Esophagus (tissue), 2 donors: ENCODE measurements around the gene ARID1B. TPM values are rescaled to one million over a fixed set of nuclear protein-coding genes. Genes with fewer than 3 reads are reported as not detected.

Experiments used
- H3K27ac ChIP-seq, 2 donors: one replicate each; pipeline ENCODE4 v1.5.1; 2013; ENCODE audit warnings: low read depth in 2 of 2, mild to moderate bottlenecking in 2 of 2, inconsistent platforms in 1 of 2, low read length in 1 of 2, moderate library complexity in 1 of 2
- H3K27me3 ChIP-seq, 2 donors: one replicate each; pipeline ENCODE4 v1.6.1; 2013; ENCODE audit warnings: low read length in 2 of 2, control low read depth in 1 of 2, mild to moderate bottlenecking in 1 of 2; ENCODE audit not compliant: insufficient read depth in 2 of 2, control insufficient read depth in 1 of 2
- H3K36me3 ChIP-seq, 2 donors: one replicate each; pipeline ENCODE4 v1.6.1; 2013; ENCODE audit warnings: low read length in 1 of 2; ENCODE audit not compliant: control insufficient read depth in 2 of 2, insufficient read depth in 2 of 2
- H3K4me1 ChIP-seq, 2 donors: one replicate each; pipeline ENCODE4 v1.6.1; 2013; ENCODE audit warnings: low read length in 1 of 2; ENCODE audit not compliant: control insufficient read depth in 2 of 2, insufficient read depth in 2 of 2
- H3K4me3 ChIP-seq, 2 donors: one replicate each; pipeline ENCODE4 v1.5.1; 2013; ENCODE audit warnings: low read length in 2 of 2, mild to moderate bottlenecking in 2 of 2, low read depth in 1 of 2, moderate library complexity in 1 of 2
- H3K9me3 ChIP-seq, 2 donors: one replicate each; pipeline ENCODE4 v1.6.1; 2013; ENCODE audit warnings: mild to moderate bottlenecking in 2 of 2, low read depth in 1 of 2, low read length in 1 of 2, moderate library complexity in 1 of 2; ENCODE audit not compliant: control insufficient read depth in 2 of 2, insufficient read depth in 1 of 2
- WGBS, 2 donors: extraction: QIAGEN DNeasy Blood & Tissue Kit; methylation state at CpG; one replicate each; pipeline ENCODE4 v1.1.7; 2013; 5-methylcytosine and 5-hydroxymethylcytosine counted together
- polyA plus RNA-seq, 2 donors: library from polyadenylated mRNA; stranded (reverse); fragments of 200-250 nt; gene quantifications; one replicate each; pipeline ENCODE4 v1.2.3, GENCODE V29; 2013
- donor health status: healthy with polysubstance abuse.
- donor health status: Bipolar disorder and iron deficiency.

Gene ARID1B
- polyA plus RNA-seq, 2 donors, result 15.9 to 16.1 TPM

GRCh38 chr6:157223511-157223910 lies 446.3 kb downstream of the ARID1B start:
- Histone ChIP-seq H3K4me1 (peaks cover 3 to 27% of the 10 kb centered on the region in 2 donors), H3K27ac (no peak overlapping the region), H3K4me3 (no peak overlapping the region), H3K36me3 (no peaks in the 10 kb centered on the region), H3K9me3 (no peaks in the 10 kb centered on the region), H3K27me3 (no peaks in the 10 kb centered on the region)
- 91% methylated on average over 15 of the region's 15 CpGs for WGBS, 2 donors

- Histone ChIP-seq H3K36me3 (no peaks in the 10 kb centered on the region), H3K27me3 (no peaks in the 10 kb centered on the region), H3K27ac (no peak overlapping the region), H3K4me3 (no peak overlapping the region), H3K9me3 (no peaks in the 10 kb centered on the region), H3K4me1 (peaks cover 3 to 28% of the 10 kb centered on the region in 2 donors)
- 93% methylated on average over 33 of the region's 33 CpGs for WGBS, 2 donors
Observed at GRCh38 chr6:157224178-157224950, 447.2 kb downstream of the ARID1B start.

DNA sequence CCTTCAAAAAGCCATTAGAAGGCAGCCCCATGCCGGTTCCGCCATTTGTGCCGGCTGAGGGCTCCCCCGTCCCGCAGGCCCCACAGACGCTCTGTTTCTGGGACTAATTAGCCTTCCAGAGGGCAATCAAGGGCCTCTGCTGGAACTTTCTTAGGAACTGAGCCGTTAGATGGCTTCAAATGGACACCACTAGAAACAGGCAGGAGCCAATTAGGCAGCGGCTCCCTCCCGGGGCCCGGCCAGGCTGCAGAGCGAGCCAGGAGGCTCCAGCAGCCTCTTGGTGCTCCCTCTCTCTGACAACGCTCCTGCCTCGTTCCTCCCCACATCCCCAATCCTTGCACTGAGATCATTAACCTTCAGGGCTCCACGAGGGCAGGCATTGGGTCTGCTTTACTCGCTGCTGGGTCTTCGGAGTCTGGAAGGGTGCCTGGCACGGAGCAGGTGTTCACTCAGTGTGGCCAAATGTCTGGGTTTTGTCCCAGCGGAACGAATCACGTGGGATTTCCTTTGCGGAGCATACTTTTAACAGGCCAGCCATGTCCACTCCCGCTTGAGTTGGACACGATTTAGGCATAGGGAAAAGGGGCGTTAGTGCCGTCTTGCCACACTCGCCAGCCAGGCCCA lies 447.9 kb downstream of the ARID1B start:
- Histone ChIP-seq H3K4me3 (no peak overlapping the region), H3K9me3 (no peaks in the 10 kb centered on the region), H3K27me3 (no peaks in the 10 kb centered on the region), H3K36me3 (no peaks in the 10 kb centered on the region), H3K27ac (peak overlapping the region; percentile 31 to 38), H3K4me1 (peaks cover 3 to 28% of the 10 kb centered on the region in 2 donors)
- 94% methylated on average over 26 of the region's 26 CpGs for WGBS, 2 donors

DNA sequence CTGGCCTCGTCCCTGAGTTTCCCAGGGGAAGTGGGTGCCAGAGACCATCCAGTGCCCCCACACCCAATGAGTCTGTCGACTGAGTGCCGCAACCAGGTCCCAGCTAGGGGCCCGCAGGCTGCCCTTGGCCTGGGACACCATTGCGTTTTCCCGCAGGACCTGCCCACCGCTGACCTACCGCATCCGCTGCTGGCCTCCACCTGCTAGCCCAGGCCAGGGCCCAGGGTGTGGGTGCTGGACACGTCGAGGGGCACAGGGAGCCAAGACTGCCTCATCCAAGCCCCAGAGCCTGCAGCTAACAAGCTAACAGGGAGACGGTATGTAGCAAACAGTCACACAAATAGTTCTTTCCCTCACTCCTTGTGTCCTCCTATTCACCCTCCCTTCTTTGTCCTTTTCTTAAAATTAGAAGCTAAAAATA lies 448.4 kb downstream of the ARID1B start:
- H3K4me3 ChIP-seq, result no peak overlapping the region
- 88 to 91% methylated on average over 12 of the region's 12 CpGs for WGBS, 2 donors
- H3K9me3 ChIP-seq, result no peaks in the 10 kb centered on the region
- H3K36me3 ChIP-seq, result no peaks in the 10 kb centered on the region
- H3K27ac ChIP-seq, result peak overlapping the region; percentile 31 to 38
- H3K27me3 ChIP-seq, result no peaks in the 10 kb centered on the region
- peaks cover 3 to 26% of the 10 kb centered on the region in 2 donors for H3K4me1 ChIP-seq

DNA sequence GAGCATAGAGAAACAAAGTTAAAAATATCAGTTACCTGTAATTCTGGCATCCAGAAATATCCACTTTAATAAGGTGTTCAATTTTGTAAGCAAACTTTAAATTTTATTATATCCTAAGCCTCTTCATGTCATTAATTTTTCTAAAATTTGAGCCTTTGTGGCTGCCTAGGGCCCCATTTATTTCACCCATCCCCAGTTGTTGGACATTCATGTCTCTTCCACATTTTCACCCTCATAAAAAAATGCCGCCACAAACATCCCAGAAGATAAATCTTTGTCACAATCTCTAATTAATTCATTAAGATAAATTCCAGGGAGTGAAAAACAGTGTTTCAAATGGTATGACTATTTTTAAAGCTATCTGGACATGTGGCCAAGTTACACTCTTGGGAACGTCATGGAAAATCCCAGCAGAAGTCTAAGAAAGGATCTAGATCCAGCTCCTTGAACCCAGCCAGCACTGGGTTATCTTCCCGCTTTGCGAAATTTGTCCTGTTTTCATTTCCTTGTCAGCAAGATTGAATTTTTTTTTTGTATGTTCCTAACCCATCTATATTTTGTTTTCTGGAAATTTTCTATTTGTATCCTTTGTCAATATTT lies 448.9 kb downstream of the ARID1B start:
- Histone ChIP-seq H3K36me3 (no peaks in the 10 kb centered on the region), H3K27me3 (no peaks in the 10 kb centered on the region), H3K9me3 (no peaks in the 10 kb centered on the region), H3K4me1 (peaks cover 3 to 26% of the 10 kb centered on the region in 2 donors), H3K27ac (no peak overlapping the region), H3K4me3 (no peak overlapping the region)
- WGBS, 2 donors, result 55 to 57% methylated on average over 4 of the region's 4 CpGs

DNA sequence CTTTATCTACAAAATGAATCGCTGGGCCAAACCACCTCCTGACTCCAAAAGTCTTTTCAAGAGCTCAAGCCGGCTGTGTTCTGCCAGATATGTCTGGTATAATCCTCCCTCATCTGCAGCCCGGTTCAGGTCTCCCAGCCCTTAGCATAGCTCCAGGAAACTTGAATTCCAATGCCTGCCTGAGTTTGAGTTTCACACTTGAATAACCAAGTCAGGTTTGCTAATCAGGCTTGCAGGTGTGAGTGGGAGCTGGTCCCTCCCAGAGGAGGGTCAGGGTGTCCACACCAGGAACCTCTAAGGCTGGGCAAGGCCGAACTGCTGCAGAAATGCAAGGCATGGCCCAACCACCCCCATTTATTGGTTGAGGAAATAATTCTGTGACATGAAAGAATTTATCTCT lies 449.6 kb downstream of the ARID1B start:
- WGBS, 2 donors, result 46 to 47% methylated on average over 4 of the region's 4 CpGs

GRCh38 chr6:157227202-157228166 lies 450.3 kb downstream of the ARID1B start:
- no peak overlapping the region for H3K27ac ChIP-seq
- 77 to 81% methylated on average over 36 of the region's 36 CpGs for WGBS, 2 donors
- no peaks in the 10 kb centered on the region for H3K27me3 ChIP-seq
- H3K4me1 ChIP-seq, result peaks cover 3 to 16% of the 10 kb centered on the region in 2 donors
- H3K9me3 ChIP-seq, result no peaks in the 10 kb centered on the region
- H3K4me3 ChIP-seq, result no peak overlapping the region
- H3K36me3 ChIP-seq, result no peaks in the 10 kb centered on the region

More for the DNA sequence above, 449.6 kb downstream of the ARID1B start:
- Histone ChIP-seq H3K4me1 (peaks cover 3 to 21% of the 10 kb centered on the region in 2 donors), H3K36me3 (no peaks in the 10 kb centered on the region), H3K27me3 (no peaks in the 10 kb centered on the region), H3K4me3 (no peak overlapping the region), H3K9me3 (no peaks in the 10 kb centered on the region), H3K27ac (peak overlapping the region in 1 of 2 donors; percentile 36)

GRCh38 chr6:157228426-157229131 lies 451.4 kb downstream of the ARID1B start:
- H3K36me3 ChIP-seq, result no peaks in the 10 kb centered on the region
- H3K27me3 ChIP-seq, result no peaks in the 10 kb centered on the region
- no peak overlapping the region for H3K4me3 ChIP-seq
- no peaks in the 10 kb centered on the region for H3K9me3 ChIP-seq
- H3K27ac ChIP-seq, result no peak overlapping the region
- WGBS, 2 donors, result 67 to 69% methylated on average over 23 of the region's 23 CpGs
- H3K4me1 ChIP-seq, result peaks cover 3 to 12% of the 10 kb centered on the region in 2 donors
